BLaER1 (cell line): ENCODE data around the gene ADM.

Experiments
- H3K27ac ChIP-seq: shearing (Covaris generic); formaldehyde crosslinking; 2 replicates; pipeline ENCODE4 v1.8.1; 2022
- H3K27me3 ChIP-seq: shearing (Covaris generic); formaldehyde crosslinking; 2 replicates; pipeline ENCODE4 v1.8.1; 2022
- H3K36me3 ChIP-seq: shearing (Covaris generic); formaldehyde crosslinking; 2 replicates; pipeline ENCODE4 v1.8.1; 2022
- H3K4me1 ChIP-seq: shearing (Covaris generic); formaldehyde crosslinking; 2 replicates; pipeline ENCODE4 v1.8.1; 2022
- H3K4me2 ChIP-seq: shearing (Covaris generic); formaldehyde crosslinking; 2 replicates; pipeline ENCODE4 v1.8.1; 2022
- H3K4me3 ChIP-seq: shearing (Covaris generic); formaldehyde crosslinking; 2 replicates; pipeline ENCODE4 v1.8.1; 2022
- H3K9ac ChIP-seq: shearing (Covaris generic); formaldehyde crosslinking; 2 replicates; pipeline ENCODE4 v1.8.1; 2022
- H3K9me3 ChIP-seq: shearing (Covaris generic); formaldehyde crosslinking; 2 replicates; pipeline ENCODE4 v1.8.1; 2022
- H4K20me1 ChIP-seq: shearing (Covaris generic); formaldehyde crosslinking; 2 replicates; pipeline ENCODE4 v1.8.1; 2022
- Cebpa-rat ChIP-seq: shearing (Covaris generic); IDR thresholded peaks from 2 replicates; pipeline ENCODE4 v1.8.1; 2022

The ADM gene

DNA sequence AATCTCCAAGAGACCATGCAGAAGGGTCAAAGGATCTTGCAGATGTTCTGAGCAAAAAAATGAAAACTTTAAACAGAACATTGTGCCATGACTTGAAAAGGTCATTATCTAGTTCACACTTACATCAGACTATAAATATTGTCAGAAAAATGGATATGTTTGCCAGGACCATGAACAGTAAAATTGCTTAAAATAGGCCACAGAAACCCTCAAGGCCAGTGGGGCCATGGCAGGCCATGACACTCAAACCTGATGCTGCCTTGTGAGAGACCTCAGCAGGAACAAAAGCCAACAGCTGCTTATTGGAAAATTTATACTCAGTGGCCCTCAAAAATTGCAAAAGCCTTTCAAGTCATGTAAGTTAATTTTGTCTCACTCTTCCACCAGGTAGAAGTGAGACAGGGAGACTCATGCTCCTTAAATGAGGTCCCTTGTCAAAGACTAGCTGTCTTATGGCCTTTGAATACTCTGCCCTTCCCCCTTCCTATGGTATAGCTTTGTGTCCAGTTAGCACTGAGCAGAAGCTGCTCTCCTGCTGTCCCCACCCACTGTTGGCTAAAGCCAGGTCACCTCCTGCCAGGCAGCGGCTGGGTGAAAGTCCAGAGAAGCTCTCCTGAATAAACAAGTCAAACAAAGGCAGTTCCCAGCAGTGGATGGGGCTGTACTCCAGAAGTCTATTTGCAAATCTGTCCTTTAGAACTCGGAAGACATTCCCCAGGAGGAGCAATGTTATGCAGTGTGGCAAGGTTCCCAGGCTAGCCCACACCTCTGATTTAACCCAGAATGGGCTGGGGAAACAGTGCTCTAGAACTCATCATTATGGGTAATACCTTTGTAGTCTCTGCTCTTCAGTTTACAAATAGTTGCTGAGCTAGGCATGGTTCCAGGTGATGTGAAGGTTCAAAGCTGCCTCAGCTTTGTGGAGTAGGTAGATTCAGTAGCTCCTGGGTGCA is 21.4 kb downstream of the ADM start:
- H3K36me3 ChIP-seq, result no peaks in the 10 kb centered on the region
- no peaks in the 10 kb centered on the region for H3K4me1 ChIP-seq
- H3K27me3 ChIP-seq, result no peaks in the 10 kb centered on the region
- no peak for TF ChIP-seq Cebpa-rat
- H3K4me2 ChIP-seq, result no peak overlapping the region
- H4K20me1 ChIP-seq, result no peaks in the 10 kb centered on the region
- H3K27ac ChIP-seq, result no peak overlapping the region
- H3K9ac ChIP-seq, result no peak overlapping the region
- no peaks in the 10 kb centered on the region for H3K9me3 ChIP-seq
- no peak overlapping the region for H3K4me3 ChIP-seq

DNA sequence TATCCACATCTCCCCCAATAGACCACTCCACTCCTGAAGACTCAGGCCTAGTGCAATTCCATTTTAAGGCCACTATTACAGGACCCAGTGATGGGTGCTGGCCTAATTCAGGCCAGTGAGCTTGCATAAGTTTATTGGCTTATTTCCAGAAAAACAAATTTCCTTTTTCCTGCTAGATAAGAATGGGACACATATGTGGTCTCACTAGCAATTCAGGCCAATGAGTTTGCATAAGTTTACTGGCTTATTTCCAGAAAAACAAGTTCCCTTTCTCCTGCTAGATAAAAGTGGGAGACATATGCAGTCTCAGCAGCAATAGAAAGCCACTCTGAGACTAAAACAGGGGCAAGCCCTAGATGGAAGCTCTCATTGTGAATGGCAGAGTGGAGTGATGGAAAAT is 22.4 kb downstream of the ADM start:
- no peaks in the 10 kb centered on the region for H3K9me3 ChIP-seq
- no peak overlapping the region for H3K27ac ChIP-seq
- H3K4me2 ChIP-seq, result no peak overlapping the region
- H3K36me3 ChIP-seq, result no peaks in the 10 kb centered on the region
- H3K9ac ChIP-seq, result no peak overlapping the region
- no peaks in the 10 kb centered on the region for H3K4me1 ChIP-seq
- H3K27me3 ChIP-seq, result no peaks in the 10 kb centered on the region
- no peak for TF ChIP-seq Cebpa-rat
- H4K20me1 ChIP-seq, result no peaks in the 10 kb centered on the region
- no peak overlapping the region for H3K4me3 ChIP-seq

DNA sequence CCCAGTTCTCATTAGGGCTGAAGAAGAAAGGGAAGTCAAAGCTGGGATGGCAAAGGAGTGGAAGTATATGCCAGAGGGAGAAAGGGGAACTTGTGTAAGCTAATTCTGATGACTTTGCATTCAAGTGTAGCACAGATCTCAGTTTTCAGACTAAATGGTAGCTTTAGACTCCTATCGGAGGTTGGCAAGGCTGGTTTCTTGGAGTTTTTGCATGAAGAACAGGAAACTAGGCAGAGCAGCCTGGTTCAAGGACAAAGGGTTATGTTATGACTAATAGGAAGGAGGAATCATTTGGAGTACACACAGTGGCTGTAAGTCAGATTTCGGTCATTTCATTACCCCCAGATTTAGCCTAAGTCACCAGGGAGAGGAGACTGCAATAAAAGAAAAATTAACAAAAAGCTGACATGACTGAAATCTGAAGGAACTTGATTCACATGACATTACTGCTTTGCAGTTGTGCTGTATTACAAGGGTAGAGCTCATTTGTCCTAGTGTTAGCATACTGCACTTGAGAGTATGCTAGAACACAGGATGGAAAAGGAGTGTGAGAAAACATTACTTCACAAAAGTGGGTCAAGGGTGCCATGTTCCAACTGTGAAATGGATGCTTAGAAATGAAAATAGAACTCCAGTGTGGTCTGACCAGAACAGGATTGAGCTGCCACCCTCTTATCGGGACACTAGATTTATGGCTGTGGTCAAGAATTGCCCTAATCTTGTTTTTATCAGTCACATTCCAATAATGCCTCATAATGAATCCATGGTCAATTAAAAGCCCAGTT is 23.6 kb downstream of the ADM start:
- H3K4me3 ChIP-seq, result no peak overlapping the region
- no peak for TF ChIP-seq Cebpa-rat
- no peak overlapping the region for H3K9ac ChIP-seq
- H3K27ac ChIP-seq, result no peak overlapping the region
- no peak overlapping the region for H3K4me2 ChIP-seq
- no peaks in the 10 kb centered on the region for H3K27me3 ChIP-seq
- H3K9me3 ChIP-seq, result no peaks in the 10 kb centered on the region
- H3K4me1 ChIP-seq, result no peaks in the 10 kb centered on the region
- H3K36me3 ChIP-seq, result no peaks in the 10 kb centered on the region
- no peaks in the 10 kb centered on the region for H4K20me1 ChIP-seq

DNA sequence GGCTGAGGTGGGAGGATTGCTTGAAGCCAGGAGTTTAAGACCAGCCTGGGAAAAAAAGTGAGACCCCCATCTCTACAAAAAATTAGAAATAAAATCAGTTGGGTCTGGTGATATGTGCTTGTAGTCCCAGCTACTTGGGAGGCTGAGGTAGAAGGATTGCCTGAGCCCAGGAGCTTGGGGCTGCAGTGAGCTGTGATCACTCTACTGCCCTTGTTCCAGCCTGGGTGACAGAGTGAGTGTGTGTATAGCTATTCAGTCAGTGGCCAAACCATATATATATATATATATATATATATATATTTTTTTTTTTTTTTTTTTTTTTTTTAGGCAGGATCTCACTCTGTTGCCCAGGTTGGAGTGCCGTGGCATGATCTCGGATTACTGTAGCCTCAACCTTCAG is 24.5 kb downstream of the ADM start:
- Histone ChIP-seq H3K27me3 (no peaks in the 10 kb centered on the region), H4K20me1 (no peaks in the 10 kb centered on the region), H3K4me3 (no peak overlapping the region), H3K36me3 (no peaks in the 10 kb centered on the region), H3K4me1 (no peaks in the 10 kb centered on the region), H3K27ac (no peak overlapping the region), H3K9me3 (no peaks in the 10 kb centered on the region), H3K9ac (no peak overlapping the region), H3K4me2 (no peak overlapping the region)
- no peak for TF ChIP-seq Cebpa-rat

DNA sequence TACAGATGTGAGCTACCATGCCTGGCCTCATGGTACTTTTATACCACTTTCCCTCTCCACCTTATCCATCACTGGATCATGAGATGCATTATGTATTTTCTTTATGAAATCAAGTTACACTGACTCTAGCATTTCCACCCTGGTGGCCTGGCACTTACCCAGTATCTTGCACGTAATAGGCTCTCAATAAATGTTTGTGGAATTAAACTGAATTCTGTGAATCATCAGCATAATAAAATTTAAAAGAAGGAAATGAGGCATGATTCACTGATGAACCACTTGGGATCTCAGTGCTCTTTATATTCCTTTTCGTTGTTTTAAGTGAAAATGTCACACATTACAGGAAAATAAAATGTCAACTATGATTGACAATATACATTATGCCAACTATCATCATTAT is 25.1 kb downstream of the ADM start:
- no peaks in the 10 kb centered on the region for H3K27me3 ChIP-seq
- H3K9me3 ChIP-seq, result no peaks in the 10 kb centered on the region
- no peaks in the 10 kb centered on the region for H3K36me3 ChIP-seq
- H3K9ac ChIP-seq, result no peak overlapping the region
- no peak for TF ChIP-seq Cebpa-rat
- no peaks in the 10 kb centered on the region for H4K20me1 ChIP-seq
- no peaks in the 10 kb centered on the region for H3K4me1 ChIP-seq
- no peak overlapping the region for H3K4me2 ChIP-seq
- H3K4me3 ChIP-seq, result no peak overlapping the region
- no peak overlapping the region for H3K27ac ChIP-seq

DNA sequence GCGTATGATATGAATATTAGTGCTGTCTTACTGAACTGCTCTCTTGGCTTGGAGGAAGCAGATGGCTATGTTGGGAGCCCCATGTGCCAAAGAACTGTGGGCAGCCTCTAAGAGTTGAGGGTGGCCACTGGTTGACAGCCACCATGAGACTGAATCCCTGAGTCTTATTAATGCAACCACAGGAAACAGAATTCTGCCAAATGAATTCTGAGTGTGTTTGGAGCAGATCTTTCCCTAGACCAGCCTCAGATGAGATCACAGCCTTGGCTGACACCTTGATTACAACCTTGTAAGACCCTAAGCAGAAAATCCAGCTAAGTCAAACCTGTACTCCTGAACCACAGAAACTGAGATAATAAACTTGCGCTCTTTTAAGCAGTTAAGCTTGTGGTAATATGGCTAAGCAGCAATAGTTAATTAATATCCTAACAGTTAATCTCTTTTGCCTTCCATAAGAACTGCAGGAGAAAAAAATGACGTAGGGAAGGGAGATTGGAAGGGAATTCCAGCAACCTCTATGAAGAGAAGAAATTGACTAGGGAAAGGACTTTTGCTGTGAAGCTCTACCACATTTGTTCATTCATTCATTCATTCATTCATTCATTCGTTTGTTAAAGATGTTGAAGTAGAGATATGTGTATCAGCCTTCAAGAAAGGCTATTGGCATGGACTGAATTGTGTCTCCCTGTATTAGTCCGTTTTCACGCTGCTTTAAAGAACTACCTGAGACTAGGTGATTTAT is 26.8 kb downstream of the ADM start:
- H3K9me3 ChIP-seq, result no peaks in the 10 kb centered on the region
- no peak overlapping the region for H3K9ac ChIP-seq
- no peak overlapping the region for H3K4me3 ChIP-seq
- TF ChIP-seq Cebpa-rat, result no peak
- H3K27me3 ChIP-seq, result no peaks in the 10 kb centered on the region
- no peak overlapping the region for H3K4me2 ChIP-seq
- H3K4me1 ChIP-seq, result no peaks in the 10 kb centered on the region
- no peaks in the 10 kb centered on the region for H4K20me1 ChIP-seq
- H3K36me3 ChIP-seq, result no peaks in the 10 kb centered on the region
- no peak overlapping the region for H3K27ac ChIP-seq

DNA sequence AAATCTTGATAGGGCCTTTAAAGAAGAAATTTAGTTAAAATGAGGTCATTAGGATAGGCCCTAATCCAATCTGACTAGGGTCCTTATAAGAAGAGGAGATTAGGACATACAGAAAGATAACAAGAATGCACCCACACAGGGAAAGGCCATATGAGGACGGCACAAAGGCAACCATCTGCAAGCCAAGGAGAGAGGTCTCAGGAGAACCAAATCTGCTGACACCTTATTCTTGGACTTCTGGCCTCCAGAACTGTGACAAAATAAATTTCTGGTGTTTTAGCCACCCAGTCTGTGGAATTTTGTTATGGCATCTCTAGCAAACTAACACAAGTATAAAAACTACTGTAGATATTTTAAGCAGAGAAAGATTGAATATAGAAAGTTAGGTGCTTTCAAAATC is 28.6 kb downstream of the ADM start:
- no peaks in the 10 kb centered on the region for H3K9me3 ChIP-seq
- H3K36me3 ChIP-seq, result no peaks in the 10 kb centered on the region
- no peaks in the 10 kb centered on the region for H3K27me3 ChIP-seq
- H3K4me2 ChIP-seq, result no peak overlapping the region
- H3K27ac ChIP-seq, result no peak overlapping the region
- no peaks in the 10 kb centered on the region for H4K20me1 ChIP-seq
- no peaks in the 10 kb centered on the region for H3K4me1 ChIP-seq
- H3K9ac ChIP-seq, result no peak overlapping the region
- TF ChIP-seq Cebpa-rat, result no peak
- no peak overlapping the region for H3K4me3 ChIP-seq

DNA sequence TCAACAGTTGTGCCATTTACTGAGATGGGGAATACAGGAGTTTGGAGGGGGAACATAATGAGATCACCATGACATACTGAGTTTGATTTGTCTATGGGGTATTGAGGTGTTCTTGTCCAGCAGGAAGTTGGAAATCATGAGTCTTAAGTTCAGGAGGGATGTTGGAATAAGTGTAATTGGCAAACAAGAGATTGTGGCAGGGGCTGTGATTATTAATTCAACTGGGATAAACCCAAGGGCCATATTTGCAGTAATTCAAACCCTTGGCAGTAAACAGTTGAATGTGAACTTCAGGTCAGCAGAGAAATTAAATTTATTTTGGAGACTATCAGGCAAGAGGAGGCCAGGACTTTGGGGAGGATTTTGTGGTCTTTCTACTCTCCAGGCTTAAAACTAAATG is 33.4 kb downstream of the ADM start:
- Histone ChIP-seq H3K9me3 (no peaks in the 10 kb centered on the region), H3K4me2 (no peak overlapping the region), H3K36me3 (no peaks in the 10 kb centered on the region), H3K9ac (no peak overlapping the region), H3K27me3 (no peaks in the 10 kb centered on the region), H3K27ac (no peak overlapping the region), H3K4me1 (no peaks in the 10 kb centered on the region), H4K20me1 (no peaks in the 10 kb centered on the region), H3K4me3 (no peak overlapping the region)
- TF ChIP-seq Cebpa-rat, result no peak

DNA sequence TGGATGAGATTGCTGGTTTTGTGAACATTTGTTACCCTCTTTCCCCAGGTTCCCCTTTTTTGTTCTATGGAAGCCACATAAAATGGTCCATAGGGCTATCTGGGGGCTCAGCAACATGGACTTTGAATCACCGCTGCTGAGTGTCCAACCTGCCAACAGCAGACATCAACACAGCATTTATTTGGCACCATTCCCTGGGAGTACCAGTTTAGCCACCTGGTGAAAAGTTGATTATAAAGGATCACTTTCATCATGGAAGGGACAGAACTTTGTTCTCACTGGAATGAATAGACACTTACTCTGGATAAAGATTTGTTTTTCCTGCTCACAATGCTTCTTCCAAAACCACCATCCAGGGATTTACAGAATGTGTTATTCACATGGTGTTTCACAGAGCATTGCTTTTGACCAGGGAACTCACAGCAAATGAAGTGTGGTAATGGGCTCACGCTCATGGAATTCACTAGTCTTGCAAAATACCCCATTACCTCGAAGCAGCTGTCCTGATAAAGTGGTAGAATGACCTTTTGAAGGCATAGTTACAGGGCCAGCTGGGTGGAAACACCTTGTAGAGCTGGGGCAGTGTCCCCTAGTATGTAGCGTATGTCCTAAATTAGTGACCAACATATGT is 43.9 kb downstream of the ADM start:
- Histone ChIP-seq H3K9ac (no peak overlapping the region), H4K20me1 (no peaks in the 10 kb centered on the region), H3K36me3 (no peaks in the 10 kb centered on the region), H3K4me1 (no peaks in the 10 kb centered on the region), H3K9me3 (no peaks in the 10 kb centered on the region), H3K4me3 (no peak overlapping the region), H3K27me3 (no peaks in the 10 kb centered on the region), H3K27ac (no peak overlapping the region), H3K4me2 (no peak overlapping the region)
- TF ChIP-seq Cebpa-rat, result no peak
